ENCODE data around the gene TP53INP2.

GRCh38 chr20:34689486-34689885 lies 14.7 kb upstream of the TP53INP2 start:
- TF ChIP-seq, protein P1, sequence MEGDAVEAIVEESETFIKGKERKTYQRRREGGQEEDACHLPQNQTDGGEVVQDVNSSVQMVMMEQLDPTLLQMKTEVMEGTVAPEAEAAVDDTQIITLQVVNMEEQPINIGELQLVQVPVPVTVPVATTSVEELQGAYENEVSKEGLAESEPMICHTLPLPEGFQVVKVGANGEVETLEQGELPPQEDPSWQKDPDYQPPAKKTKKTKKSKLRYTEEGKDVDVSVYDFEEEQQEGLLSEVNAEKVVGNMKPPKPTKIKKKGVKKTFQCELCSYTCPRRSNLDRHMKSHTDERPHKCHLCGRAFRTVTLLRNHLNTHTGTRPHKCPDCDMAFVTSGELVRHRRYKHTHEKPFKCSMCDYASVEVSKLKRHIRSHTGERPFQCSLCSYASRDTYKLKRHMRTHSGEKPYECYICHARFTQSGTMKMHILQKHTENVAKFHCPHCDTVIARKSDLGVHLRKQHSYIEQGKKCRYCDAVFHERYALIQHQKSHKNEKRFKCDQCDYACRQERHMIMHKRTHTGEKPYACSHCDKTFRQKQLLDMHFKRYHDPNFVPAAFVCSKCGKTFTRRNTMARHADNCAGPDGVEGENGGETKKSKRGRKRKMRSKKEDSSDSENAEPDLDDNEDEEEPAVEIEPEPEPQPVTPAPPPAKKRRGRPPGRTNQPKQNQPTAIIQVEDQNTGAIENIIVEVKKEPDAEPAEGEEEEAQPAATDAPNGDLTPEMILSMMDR (conservative IDR thresholded peaks at IDR 0.05; ENCODE audit: low read depth, low read length), result no peak
- TF ChIP-seq CHD1 (IDR thresholded peaks at IDR 0.05; ENCODE audit: low read depth, low read length), result no peak
- no peak for TF ChIP-seq RFX5 (IDR thresholded peaks at IDR 0.05; ENCODE audit: low read depth, low read length)
- no peak for TF ChIP-seq POLR2A (IDR thresholded peaks at IDR 0.05; ENCODE audit: low read depth, low read length)
- no peak for TF ChIP-seq CEBPB (IDR thresholded peaks at IDR 0.05; ENCODE audit: low read depth, low read length)
- no peak for TF ChIP-seq RAD21 (IDR thresholded peaks at IDR 0.05; ENCODE audit: low read length)
- TF ChIP-seq BHLHE40 (IDR thresholded peaks at IDR 0.05; ENCODE audit: low read depth, low read length), result no peak
- TF ChIP-seq MXI1 (IDR thresholded peaks at IDR 0.05; ENCODE audit: borderline replicate concordance, low read depth, low read length), result no peak
